HG03342 (cell line): ENCODE data around the gene MYL4.
A peak's percentile ranks its signal among the peaks of the same experiment; 100 is the strongest.
"Not testable (repeated sequence)": the region's sequence is repeated elsewhere in the genome, so short reads cannot be mapped to it uniquely, and the experiment has no call there.

Experiments used
- ATAC-seq: cut with Tn5 transposase; IDR thresholded peaks from one replicate; pipeline ENCODE4 v1.9.1; 2021; ENCODE audit warnings: mild to moderate bottlenecking, moderate library complexity; ENCODE audit not compliant: unreplicated experiment

MYL4 gene

DNA sequence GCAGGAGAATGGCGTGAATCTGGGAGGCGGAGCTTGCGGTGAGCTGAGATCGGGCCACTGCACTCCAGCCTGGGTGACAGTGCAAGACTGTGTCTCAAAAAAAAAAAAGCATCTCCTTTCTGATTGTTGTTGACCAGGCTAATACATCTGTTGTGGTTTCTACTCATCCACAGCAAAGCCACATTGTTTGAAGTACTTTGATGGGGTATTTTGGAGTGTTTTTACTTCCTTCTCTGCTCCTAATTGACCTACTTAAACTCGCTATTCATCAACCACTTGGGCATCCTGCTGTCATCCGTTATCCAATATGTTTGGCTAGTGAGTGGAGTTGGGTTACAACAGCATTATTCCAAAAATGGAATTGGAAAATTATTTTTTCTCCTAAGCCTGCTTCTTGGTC is 16.6 kb upstream of the MYL4 start:
- ATAC-seq = no peak

DNA sequence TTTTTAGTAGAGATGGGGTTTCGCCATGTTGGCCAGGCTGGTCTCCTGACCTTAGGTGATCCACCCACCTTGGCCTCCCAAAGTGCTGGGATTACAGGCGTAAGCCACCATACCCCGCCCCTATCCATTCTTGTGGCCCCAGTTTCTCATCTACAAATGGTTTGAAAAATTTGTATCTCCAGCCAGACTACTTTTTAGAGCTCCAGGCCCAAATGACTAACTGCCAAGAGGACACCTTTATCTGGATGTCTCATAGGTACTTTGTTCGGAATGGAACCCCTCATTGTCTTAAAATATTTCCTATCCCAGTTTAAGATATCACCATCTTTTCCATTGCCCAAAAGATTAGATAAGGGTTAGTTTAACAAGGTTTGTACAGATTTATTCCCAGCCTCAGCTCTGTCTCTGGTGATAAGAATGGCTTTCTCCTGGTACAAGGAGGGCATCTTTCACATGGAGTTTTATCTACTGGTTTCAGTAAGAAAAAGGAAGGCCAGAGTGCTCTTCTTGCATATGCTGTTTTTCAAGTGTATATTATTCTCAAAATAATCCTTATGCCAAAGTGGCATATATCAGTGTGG is 15.1 kb upstream of the MYL4 start:
- no peak for ATAC-seq

DNA sequence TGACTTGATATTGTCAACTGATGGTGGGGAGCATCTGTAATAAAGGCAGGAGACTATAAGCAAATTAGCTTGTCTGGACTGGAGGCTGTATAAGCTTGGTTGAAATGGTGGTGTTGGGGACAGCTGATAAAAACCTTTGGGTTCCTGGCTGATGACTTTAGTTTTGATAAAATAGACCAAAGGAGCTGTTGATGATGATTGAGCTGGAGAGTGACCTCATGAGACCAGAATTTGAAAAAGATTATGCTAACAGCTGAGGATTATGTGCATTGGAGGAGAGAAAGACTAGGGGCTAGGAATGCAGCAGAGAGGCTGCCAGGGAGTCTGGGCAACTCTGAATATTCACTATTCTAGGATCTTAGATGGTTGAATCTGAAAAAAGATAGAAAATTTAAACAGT is 11.3 kb upstream of the MYL4 start:
- ATAC-seq = no peak

DNA sequence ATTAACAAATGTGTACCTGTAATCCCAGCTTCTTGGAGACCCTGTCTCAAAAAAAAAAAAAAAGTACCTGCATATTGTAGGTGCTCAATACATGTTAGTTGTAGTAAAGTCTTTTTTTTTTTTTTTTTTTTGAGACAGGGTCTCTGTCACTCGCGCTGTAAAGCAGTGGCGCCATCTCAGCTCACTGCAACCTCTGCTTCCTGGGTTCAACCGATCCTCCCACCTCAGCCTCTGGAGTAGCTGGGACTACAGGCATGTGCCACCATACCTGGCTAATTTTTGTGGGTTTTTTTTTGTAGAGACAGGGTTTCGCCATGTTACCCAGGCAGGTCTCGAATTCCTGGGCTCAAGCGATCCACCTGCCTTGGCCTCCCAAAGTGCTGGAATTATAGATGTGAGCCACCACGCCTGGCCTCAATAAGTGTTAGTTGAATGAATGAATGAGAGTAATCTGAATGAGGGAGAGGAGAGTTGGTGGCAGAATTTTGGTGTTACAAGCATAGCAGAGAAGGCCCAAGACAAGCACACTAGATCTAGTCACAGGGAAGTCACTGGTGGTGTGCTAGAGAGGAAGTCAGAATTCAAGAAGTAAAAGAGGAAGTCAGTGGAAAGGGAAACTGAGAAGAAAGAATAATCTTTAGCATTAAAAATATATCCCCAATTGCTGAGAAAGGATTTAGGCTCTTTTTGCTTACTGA is 9.4 kb upstream of the MYL4 start:
- ATAC-seq = no peak

DNA sequence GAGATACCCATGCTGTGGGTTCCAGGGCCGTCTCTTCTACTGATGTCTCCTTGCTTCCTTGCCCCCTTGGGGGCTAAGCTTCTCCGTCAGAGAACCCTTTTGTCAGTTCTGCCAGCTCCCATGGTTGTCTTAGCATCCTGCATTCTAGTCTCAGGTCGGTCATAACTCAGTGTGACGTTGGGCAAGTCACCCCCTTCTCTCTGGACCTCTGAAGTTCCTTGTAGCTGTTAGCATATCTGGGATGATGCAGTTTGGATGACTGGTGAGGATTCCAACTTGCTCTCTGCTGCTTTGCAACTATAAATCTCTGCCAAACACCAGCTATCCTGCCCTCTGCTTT is 8.9 kb upstream of the MYL4 start:
- no peak for ATAC-seq

DNA sequence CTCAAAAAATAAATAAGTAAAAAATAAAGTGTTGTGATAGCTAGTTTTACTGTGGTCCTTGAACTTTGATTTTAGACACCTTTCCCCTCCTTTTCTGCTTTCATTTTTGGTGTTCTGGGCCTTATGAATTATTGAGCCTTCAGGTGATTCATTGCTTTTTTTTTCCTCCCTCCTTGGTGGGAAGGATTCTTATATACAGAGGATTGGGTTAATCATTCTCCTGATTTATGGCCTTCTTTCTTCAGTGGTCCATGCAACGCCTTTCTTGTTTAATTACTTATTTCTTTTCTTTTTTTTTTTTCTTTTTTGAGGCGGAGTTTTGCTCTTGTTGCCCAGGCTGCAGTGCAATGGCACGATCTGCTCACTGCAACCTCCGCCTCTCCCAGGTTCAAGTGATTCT is 8.0 kb upstream of the MYL4 start:
- no peak for ATAC-seq

DNA sequence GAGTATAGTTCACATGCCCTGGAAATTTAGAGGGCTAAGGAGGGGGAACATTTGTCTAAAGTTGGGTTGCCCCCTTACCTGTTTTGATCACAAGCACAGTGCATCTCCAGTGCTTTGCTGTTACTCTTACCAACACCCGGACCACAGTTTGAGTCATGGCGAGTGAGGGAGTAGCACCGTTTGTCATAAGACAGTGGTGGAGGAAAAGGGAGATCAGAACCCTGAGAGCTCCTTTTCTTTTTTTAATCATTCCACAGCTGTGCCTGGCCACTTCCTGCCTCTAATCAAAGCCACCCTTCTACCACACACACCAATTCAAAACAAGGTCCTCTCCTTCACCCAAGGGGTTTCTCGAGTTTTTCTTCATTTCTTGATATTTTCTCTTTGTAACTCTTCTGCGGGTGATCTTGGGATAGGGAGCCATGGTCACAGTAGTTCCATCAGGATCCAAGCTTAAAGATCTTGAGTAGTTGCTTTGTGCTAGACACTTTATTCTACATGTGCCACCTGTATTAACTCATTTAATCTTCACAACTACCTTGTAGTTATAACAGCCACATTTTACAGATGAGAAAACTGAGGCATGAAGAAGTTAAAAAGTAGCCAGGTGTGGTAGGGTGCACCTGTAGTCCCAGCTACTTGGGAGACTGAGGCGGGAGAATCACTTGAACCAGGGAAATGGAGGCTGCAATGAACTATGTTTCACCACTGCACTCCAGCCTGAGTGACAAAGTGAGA is 5.0 kb upstream of the MYL4 start:
- no peak for ATAC-seq

DNA sequence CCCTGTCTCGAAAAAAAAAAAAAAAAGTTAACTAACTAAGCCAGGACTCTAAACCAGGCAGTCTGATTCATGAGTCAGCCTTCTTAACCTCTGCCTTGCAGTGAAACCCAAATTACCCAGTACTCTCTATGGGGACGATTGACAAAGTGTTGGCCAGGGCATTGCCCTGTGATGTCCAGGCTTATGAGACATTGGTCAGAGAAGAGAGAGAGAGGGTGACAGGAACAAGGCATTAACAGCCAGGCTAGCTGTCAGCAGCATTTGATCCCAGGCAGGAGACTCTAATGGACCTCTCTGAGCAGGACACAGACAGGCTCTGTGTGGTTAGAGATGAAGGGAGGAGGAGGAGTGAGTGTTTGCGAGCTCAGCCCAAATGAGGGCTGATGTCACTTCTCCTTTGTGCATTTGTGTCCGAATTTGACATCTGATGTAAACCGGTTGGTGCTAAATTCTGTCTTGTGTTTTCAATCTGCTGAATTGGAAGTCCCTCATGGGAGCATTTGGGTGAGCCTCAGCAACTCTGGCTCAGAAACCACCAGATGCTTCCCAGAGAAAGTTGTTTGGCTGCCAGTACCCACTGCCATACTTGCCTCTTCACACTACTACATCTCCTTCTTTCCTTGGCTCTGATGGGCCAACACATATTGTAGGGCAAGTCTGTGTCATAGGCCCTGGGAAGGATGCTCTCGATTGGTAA is 4.3 kb upstream of the MYL4 start:
- peak; percentile 36 for ATAC-seq

DNA sequence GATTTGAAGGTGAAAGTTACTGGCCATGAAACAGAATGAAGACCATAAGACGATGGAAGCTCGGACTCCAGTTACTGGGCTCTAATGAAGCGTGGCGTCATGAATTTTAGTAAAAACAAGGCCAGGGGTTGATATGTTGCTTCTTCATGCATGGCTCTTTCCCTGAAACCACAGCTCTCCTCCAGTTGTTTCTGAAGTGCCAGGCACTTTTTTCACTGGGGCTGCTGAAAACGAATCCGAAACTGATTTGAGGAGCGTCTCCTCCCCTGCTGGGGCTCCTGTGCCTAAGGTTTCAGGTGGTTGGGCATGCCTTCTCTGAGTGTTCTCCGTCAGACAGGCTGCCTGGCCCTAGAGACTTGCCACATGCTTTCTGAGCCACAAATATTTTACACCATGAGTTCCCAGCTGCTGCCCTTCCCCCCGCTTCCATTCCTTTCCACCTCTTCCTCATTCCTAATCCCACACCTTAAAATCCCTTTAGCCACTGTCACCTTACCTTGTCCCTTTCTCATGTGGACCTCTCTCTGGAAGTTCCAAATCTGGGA is 3.7 kb upstream of the MYL4 start:
- peak; percentile 59 for ATAC-seq

DNA sequence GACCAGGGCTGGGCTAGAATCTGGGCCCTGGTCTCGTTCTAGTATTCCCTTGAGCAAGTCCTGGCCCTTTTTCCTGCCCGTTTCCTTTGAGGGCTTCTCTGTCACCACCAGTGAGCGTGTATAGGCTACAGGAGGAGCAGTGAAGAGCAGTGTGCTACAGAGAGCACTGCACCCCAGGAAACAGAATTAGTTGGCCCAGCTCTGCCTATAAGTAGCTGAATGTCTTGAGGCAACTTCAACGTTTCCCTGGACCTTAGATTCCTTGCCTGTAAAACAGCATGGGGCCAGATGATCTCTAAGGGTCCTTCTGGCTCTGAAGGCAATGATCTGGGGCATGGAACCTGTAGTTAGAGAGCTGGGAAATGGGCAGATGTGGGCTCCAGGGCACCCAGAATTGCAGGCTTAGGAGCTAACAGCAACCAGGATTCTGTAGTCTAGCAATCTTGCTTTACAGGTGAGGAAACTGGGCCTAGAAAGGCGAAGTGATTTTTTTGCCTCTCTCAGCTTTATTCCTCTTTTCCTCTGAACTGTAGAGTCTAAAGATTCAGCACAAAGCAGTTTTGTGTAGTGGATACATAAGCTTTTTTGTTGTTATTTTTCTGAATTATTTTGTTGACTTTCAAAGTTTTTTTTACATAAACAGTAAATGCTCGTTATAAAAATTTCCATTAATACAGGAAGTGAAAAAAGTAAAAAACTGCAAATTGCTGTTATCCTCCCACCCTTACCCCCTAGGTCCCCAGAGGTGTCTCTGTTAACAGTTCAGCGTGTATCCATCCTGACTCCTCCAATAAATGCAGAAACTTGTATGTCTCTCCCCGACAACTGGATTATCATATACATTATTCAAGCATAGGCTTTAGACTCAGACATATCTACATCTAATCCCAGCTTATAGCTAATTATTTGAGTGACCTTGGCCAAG is 1.7 kb upstream of the MYL4 start:
- no peak for ATAC-seq

DNA sequence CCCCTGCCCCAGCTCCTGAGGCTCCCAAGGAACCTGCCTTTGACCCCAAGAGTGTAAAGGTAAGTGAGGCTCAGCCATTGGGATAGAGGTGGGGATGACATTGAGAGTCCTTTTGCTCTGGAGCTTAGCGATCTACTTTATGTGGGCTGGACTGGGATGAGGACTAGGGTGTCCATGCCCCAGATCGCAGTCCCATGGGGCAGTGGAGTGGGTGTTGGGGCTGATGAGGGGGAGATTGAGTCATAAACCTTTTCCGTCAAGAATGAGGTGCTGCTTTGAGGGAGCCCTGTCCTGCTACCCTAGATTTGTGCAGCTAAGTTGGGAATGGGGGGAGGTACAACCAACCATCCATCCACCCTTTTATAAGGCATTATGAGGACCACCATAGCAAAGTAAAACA is 351 bp downstream of the MYL4 start:
- ATAC-seq = no peak

DNA sequence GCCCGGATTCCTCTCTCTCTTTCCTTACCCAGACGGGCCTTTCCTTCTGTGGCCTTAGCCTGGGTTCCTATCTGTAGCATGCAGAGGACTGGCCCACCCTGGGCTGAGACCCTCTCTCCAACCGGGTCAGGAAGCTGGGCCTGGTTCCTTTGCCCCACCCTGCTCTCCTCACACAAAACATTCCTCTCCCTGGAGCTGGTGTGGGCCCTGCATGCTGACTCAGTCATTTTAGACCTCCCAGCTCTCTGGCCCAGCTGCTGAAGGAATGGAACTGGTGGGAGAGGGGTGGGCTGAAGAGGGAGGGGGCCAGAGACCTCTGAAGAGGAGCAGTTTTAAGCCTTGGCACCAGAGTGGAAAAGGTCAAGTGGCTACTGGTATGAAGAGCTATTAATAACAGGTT is 957 bp downstream of the MYL4 start:
- no peak for ATAC-seq

DNA sequence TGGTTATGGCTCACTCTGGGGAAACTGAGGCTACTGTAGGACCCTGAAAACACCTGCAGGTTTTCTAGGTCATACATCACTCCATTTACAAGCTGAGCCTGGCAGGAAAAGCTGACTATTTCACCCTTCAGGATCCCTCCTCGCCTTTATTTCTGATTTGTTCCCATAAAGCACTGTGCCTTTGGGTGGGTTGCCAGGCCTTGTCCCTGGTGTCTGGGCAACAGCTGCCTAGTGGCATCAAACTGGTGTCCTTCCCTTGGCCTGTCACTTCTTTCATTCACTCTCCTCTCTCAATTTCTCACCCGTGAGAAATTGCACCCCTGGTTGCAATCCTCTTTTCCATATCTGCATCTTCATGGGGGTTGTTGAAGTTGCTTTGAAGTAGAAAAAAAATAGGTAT is 1.6 kb downstream of the MYL4 start:
- no peak for ATAC-seq

DNA sequence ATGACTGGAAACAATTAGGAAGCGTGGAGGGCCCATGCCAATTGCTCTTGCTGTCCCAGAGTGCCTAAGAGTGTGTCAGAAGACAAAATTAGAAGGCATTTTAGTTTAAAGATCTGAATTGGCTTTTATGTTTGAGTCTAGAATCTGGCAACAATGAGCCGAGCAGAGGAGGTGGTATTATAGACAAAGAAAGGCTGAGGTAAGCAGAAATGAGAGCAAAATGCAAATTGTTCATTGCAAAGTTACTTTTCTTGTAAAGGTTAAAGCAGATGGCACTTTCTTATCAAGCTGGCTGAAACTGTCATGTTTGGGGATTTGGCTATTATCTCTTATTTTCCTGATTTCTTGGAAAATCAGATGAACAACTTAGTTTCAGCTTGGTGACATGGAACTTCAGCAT is 3.3 kb downstream of the MYL4 start:
- no peak for ATAC-seq

DNA sequence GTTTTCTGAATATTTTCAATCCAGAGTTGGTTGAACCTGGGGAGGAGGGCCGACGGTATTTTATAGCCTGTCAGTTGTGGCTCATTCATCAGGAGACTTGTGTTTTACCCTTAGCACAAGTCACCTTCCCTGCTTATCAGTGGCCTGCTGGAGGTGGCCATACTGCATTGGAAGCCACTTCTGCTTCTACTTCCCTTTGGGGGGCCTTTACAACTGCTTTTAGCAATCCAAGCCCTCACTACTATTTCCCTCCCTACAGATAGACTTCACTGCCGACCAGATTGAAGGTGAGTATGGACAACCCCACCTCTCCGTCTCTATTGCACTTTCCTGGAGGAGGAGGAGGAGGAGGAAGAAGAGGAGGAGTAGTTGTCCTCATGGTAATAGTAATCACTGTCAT is 4.4 kb downstream of the MYL4 start:
- no peak for ATAC-seq

DNA sequence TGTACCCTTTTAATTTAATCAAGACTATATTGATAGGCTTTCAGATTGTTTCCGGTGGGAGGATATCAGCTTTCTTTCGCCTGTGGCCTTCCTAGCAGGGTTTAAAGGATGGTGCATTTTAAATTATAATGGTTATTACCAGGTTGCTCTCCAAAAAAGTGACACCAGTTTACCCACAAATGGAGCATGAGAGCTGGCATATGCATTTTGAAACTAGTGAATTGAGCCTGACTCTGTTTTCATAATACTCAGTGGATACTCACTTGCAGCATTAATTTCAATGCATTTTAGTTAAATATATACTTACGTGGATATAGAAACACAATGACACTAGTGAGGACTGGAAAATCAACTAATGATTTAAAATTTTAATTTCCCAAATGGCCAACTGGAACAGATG is 5.8 kb downstream of the MYL4 start:
- ATAC-seq = no peak

DNA sequence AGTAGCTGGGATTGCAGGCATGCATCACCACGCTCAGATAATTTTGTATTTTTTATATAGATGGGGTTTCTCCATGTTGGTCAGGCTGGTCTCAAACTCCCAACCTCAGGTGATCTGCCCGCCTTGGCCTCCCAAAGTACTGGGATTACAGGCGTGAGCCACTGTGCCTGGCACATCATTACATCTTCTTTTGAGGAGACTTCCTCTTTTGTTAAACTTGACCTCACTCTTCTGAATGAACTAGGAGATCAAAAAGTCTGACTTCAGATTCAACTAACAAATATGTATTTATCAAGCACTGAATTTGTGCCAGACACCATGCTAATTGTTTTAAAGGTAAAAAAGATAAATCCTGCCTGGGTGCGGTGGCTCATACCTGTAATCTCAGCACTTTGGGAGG is 7.7 kb downstream of the MYL4 start:
- ATAC-seq = not testable (repeated sequence)

DNA sequence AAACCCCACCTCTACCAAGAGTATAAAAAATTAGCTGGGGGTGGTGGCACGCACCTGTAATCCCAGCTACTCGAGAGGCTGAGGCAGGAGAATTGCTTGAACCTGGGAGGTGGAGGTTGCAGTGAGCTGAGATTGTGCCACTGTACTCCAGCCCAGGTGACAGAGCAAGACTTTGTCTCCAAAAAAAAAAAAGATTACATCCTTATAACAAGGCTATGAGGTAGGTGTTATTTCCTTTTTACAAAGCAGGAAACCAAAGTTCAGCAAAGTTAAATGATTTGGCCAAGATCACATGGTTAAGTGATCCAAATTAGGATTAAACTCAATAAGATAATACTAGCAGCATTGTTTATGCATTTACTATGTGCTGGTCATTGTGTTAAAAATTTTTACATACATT is 8.1 kb downstream of the MYL4 start:
- ATAC-seq = not testable (repeated sequence)

DNA sequence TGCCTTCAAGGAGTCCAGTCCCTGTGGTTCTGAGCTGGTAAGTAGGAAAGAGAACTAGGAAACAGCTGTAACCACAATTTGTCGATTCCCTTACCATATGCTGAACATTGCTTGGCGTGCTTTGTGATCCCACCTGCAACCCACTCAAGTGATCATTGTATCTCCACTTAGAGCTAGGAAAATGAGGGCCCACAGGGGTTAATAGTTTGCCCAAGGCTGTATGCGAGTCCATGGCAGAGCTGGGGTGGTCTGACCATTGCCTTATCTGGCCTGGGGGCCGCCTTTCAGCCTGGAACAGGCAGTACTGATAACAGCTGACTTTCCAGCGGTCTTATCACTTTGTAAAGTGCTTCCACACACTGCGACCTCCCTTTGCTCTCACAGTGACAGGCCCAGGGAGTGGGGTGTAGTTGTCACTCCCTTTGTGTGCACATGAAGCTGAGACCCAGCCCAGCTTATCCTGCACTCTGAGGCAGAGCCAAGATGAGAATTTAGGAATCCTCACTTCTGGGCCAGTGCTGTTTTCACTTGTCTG is 9.8 kb downstream of the MYL4 start:
- ATAC-seq = no peak
